SK-N-SH (cell line): Measurements from ENCODE around the gene UTP14C. TPM values are rescaled to one million over a fixed set of nuclear protein-coding genes. Genes with fewer than 3 reads are reported as not detected.

ENCODE experiments used
- CTCF ChIA-PET: fragments of 300-600, 350-600 bp; formaldehyde crosslinking; extraction: SDS; loops from one replicate; lab custom pipeline; 2021; lab: Yijun Ruan, JAX
- POLR2A ChIA-PET: fragments of 350-600 bp; sonication (Branson Sonifier 250); formaldehyde crosslinking; extraction: SDS; loops from one replicate; lab custom pipeline; 2020; ENCODE audit warnings: antibody characterized with exemption, inconsistent platforms; lab: Yijun Ruan, JAX
- DNase-seq: peaks from one replicate; pipeline ENCODE4 v3.0.0; 2012
- H2AFZ ChIP-seq: fragments of 200-600 bp; sonication (generic); 2 replicates; pipeline ENCODE4 v1.8.1; 2016; ENCODE audit warnings: antibody characterized with exemption, mild to moderate bottlenecking, low read depth
- H3F3A ChIP-seq: fragments of 200-600 bp; sonication (generic); replicated peaks from 2 replicates; pipeline ENCODE3; 2016; ENCODE audit warnings: antibody characterized with exemption, mild to moderate bottlenecking; ENCODE audit not compliant: insufficient read depth
- H3K27ac ChIP-seq, 2 experiments: fragments of 200-500 bp in 1 of 2; fragments of 200-600 bp in 1 of 2; sonication (Bioruptor generic) in 1 of 2; sonication (generic), shearing (Covaris generic) in 1 of 2; 2 replicates each; pipeline versions ENCODE4 v1.5.1 to v1.6.1; 2014 to 2016; ENCODE audit warnings: low read depth in 2 of 2, inconsistent platforms in 1 of 2, low read length in 1 of 2, mild to moderate bottlenecking in 1 of 2, mixed read lengths in 1 of 2
- H3K27me3 ChIP-seq: fragments of 200-600 bp; sonication (generic), shearing (Covaris generic); 2 replicates; pipeline ENCODE4 v1.6.1; 2016; ENCODE audit warnings: mixed run types; ENCODE audit not compliant: insufficient read depth
- H3K36me3 ChIP-seq, 2 experiments: fragments of 200-500 bp in 1 of 2; fragments of 200-600 bp in 1 of 2; sonication (Bioruptor generic) in 1 of 2; sonication (generic) in 1 of 2; replicated peaks in 1 of 2; 2 replicates each; pipeline versions ENCODE3 to v1.5.1; 2014 to 2016; ENCODE audit warnings: low read length in 1 of 2, mild to moderate bottlenecking in 1 of 2; ENCODE audit not compliant: insufficient read depth in 2 of 2, control insufficient read depth in 1 of 2
- H3K4me1 ChIP-seq, 2 experiments: fragments of 200-500 bp in 1 of 2; fragments of 200-600 bp in 1 of 2; sonication (Bioruptor generic) in 1 of 2; sonication (generic), shearing (Covaris generic) in 1 of 2; 2 replicates each; pipeline versions ENCODE4 v1.5.1 to v1.6.1; 2014 to 2016; ENCODE audit warnings: low read depth in 1 of 2, low read length in 1 of 2, mixed run types in 1 of 2; ENCODE audit not compliant: insufficient read depth in 2 of 2, control insufficient read depth in 1 of 2
- H3K4me2 ChIP-seq: fragments of 200-600 bp; sonication (generic), shearing (Covaris generic); 2 replicates; pipeline ENCODE4 v1.6.1; 2017; ENCODE audit warnings: mixed run types
- H3K4me3 ChIP-seq, 2 experiments: fragments of 200-500 bp in 1 of 2; fragments of 200-600 bp in 1 of 2; sonication (Bioruptor generic) in 1 of 2; sonication (generic), shearing (Covaris generic) in 1 of 2; 2 replicates each; pipeline versions ENCODE4 v1.5.1 to v1.8.1; 2014 to 2016; ENCODE audit warnings: low read depth in 2 of 2, inconsistent platforms in 1 of 2, low read length in 1 of 2, mild to moderate bottlenecking in 1 of 2, mixed read lengths in 1 of 2, moderate library complexity in 1 of 2
- H3K79me2 ChIP-seq: fragments of 200-600 bp; sonication (generic); 2 replicates; pipeline ENCODE4 v1.8.1; 2017; ENCODE audit warnings: mild to moderate bottlenecking; ENCODE audit not compliant: insufficient read depth
- H3K9ac ChIP-seq: fragments of 200-600 bp; sonication (generic); 2 replicates; pipeline ENCODE4 v1.6.1; 2017; ENCODE audit warnings: mixed run types
- H3K9me2 ChIP-seq: fragments of 200-600 bp; sonication (generic); 2 replicates; pipeline ENCODE4 v1.6.1; 2017; ENCODE audit warnings: mixed run types
- H3K9me3 ChIP-seq: fragments of 200-600 bp; sonication (generic); 2 replicates; pipeline ENCODE4 v1.6.1; 2017; ENCODE audit warnings: mixed run types, mild to moderate bottlenecking, moderate library complexity
- H4K20me1 ChIP-seq: fragments of 200-600 bp; sonication (generic); 2 replicates; pipeline ENCODE4 v1.6.1; 2017; ENCODE audit warnings: mild to moderate bottlenecking, mixed run types; ENCODE audit not compliant: insufficient read depth
- CHD2 ChIP-seq: fragments of 150-350 bp; IDR thresholded peaks from 2 replicates; pipeline ENCODE4 v1.6.1; 2018; ENCODE audit warnings: low read length; ENCODE audit not compliant: partially characterized antibody
- ELF1 ChIP-seq: IDR thresholded peaks from 2 replicates; pipeline ENCODE4 v1.4.0; 2012
- EP300 ChIP-seq, 2 experiments: IDR thresholded peaks; 2 replicates each; pipeline versions ENCODE4 v1.4.0 to v1.6.1; 2012; ENCODE audit warnings: borderline replicate concordance in 1 of 2, low read depth in 1 of 2, low read length in 1 of 2
- EZH2phosphoT487 ChIP-seq: fragments of 200-600 bp; sonication (generic); IDR thresholded peaks from 2 replicates; pipeline ENCODE4 v1.6.1; 2017; ENCODE audit warnings: low read depth, mixed run types, mild to moderate bottlenecking, antibody characterized with exemption, moderate library complexity, borderline replicate concordance
- FOXJ3 ChIP-seq: sonication (generic); formaldehyde crosslinking; IDR thresholded peaks from 2 replicates; pipeline ENCODE4 v1.5.1; 2020; ENCODE audit warnings: mild to moderate bottlenecking, missing genetic modification reagents
- FOXM1 ChIP-seq: IDR thresholded peaks from 2 replicates; pipeline ENCODE4 v1.4.0; 2012; ENCODE audit warnings: low read depth, mild to moderate bottlenecking
- GATA2 ChIP-seq: sonication (generic); formaldehyde crosslinking; IDR thresholded peaks from 2 replicates; pipeline ENCODE4 v1.5.0; 2020; ENCODE audit warnings: mild to moderate bottlenecking, missing genetic modification reagents
- IRF3 ChIP-seq: fragments of 150-350 bp; IDR thresholded peaks from 2 replicates; pipeline ENCODE4 v1.6.1; 2016; ENCODE audit warnings: mild to moderate bottlenecking, low read depth, low read length
- MAX ChIP-seq: IDR thresholded peaks from 2 replicates; pipeline ENCODE4 v1.4.0; 2012; ENCODE audit warnings: low read depth
- MEF2A ChIP-seq: IDR thresholded peaks from 2 replicates; pipeline ENCODE4 v1.4.0; 2012; ENCODE audit warnings: low read depth, borderline replicate concordance
- MXI1 ChIP-seq: IDR thresholded peaks from 2 replicates; pipeline ENCODE4 v1.6.1; 2012; ENCODE audit warnings: mild to moderate bottlenecking, low read depth, low read length, improper control_type of control experiment
- NFIC ChIP-seq: IDR thresholded peaks from 2 replicates; pipeline ENCODE4 v1.4.0; 2012; ENCODE audit warnings: borderline replicate concordance
- POLR2AphosphoS5 ChIP-seq: IDR thresholded peaks from 2 replicates; pipeline ENCODE4 v1.6.1; 2012; ENCODE audit warnings: low read depth, low read length
- RFX5 ChIP-seq: IDR thresholded peaks from 2 replicates; pipeline ENCODE4 v1.6.1; 2012; ENCODE audit warnings: mild to moderate bottlenecking, improper control_type of control experiment, low read length
- SMC3 ChIP-seq: IDR thresholded peaks from 2 replicates; pipeline ENCODE4 v1.6.1; 2012; ENCODE audit warnings: low read depth, low read length, improper control_type of control experiment
- TAF1 ChIP-seq: IDR thresholded peaks from 2 replicates; pipeline ENCODE4 v1.6.1; 2012; ENCODE audit warnings: low read depth, mild to moderate bottlenecking, low read length, moderate library complexity, borderline replicate concordance
- USF2 ChIP-seq: fragments of 150-350 bp; IDR thresholded peaks from 2 replicates; pipeline ENCODE4 v1.6.1; 2017; ENCODE audit warnings: antibody characterized with exemption, low read length, low read depth, borderline replicate concordance
- ZBTB33 ChIP-seq: IDR thresholded peaks from 2 replicates; pipeline ENCODE4 v1.4.0; 2012; ENCODE audit warnings: low read depth, borderline replicate concordance
- WGBS: methylation state at CpG from one replicate; pipeline ENCODE4 v1.1.6; 2017; ENCODE audit warnings: low lambda C conversion rate; 5-methylcytosine and 5-hydroxymethylcytosine counted together
- polyA plus RNA-seq, 3 experiments: library from polyadenylated mRNA; depleted of rRNA; stranded (reverse); fragments of >200 nt; gene quantifications; 2 replicates each; pipeline ENCODE4 v1.2.3, GENCODE V29; 2012

UTP14C gene
- polyA plus RNA-seq, 1 of the 3 experiments (the other 2 are of a cell fraction), result 5.1 TPM

GRCh38 chr13:52006523-52007245 lies 17.8 kb upstream of the UTP14C start:
- WGBS, result 72% methylated on average over 8 of the region's 8 CpGs
- CTCF ChIA-PET, result interaction anchor here (3.9 kb wide), 1 partner anchor 122 kb away, joined by 19 read pairs; the partner anchor contains the start of gene NEK5
- Histone ChIP-seq H2AFZ (no peak overlapping the region), H3K9ac (no peak overlapping the region), H3K27me3 (no peaks in the 10 kb centered on the region), H3K9me2 (no peaks in the 10 kb centered on the region), H4K20me1 (no peaks in the 10 kb centered on the region), H3K4me2 (no peak overlapping the region), H3K4me3 (no peak overlapping the region), H3K9me3 (no peaks in the 10 kb centered on the region), H3F3A (no peaks in the 10 kb centered on the region), H3K4me1 (peaks cover 3 to 7% of the 10 kb centered on the region in 2 experiments; a peak in 3 of 4 replicates), H3K36me3 (no peaks in the 10 kb centered on the region), H3K79me2 (peaks cover 7% of the 10 kb centered on the region; the same call in 1 of the 2 replicates), H3K27ac (no peak overlapping the region)
- TF ChIP-seq SMC3 (no peak), FOXM1 (no peak), TAF1 (no peak), ZBTB33 (no peak), NFIC (no peak), RFX5 (no peak), POLR2AphosphoS5 (no peak), EP300 (IDR thresholded peaks at IDR 0.05; ENCODE audit: borderline replicate concordance in 1 of 2, low read depth in 1 of 2, low read length in 1 of 2) (no peak), MAX (no peak), EZH2phosphoT487 (no peak), MXI1 (no peak), GATA2 (no peak), FOXJ3 (CRISPR knock-in tag) (no peak), MEF2A (no peak), IRF3 (no peak), CHD2 (no peak), USF2 (no peak), ELF1 (no peak)
- POLR2A ChIA-PET, result no interaction called here
- DNase-seq, result no peak
